Peyer's patch (tissue), 4 donors: ENCODE data around the gene SAMSN1.

Experiments
- POLR2A ChIP-seq, 2 donors: fragments of 450-650 bp; IDR thresholded peaks; one replicate each; pipeline ENCODE4 v1.5.1; 2017; ENCODE audit warnings: antibody characterized with exemption in 2 of 2, mild to moderate bottlenecking in 2 of 2, moderate library complexity in 2 of 2
- TF ChIP-seq, protein P1 (sequence below), 6 experiments: fragments of 450-650 bp in 4 of 6; fragments of 200-600 bp in 2 of 6; sonication (generic) in 1 of 6; IDR thresholded peaks; one replicate each; pipeline ENCODE4 v1.5.1; 2017 to 2019; ENCODE audit warnings: antibody characterized with exemption in 6 of 6, mild to moderate bottlenecking in 3 of 6, moderate library complexity in 1 of 6

DNA sequence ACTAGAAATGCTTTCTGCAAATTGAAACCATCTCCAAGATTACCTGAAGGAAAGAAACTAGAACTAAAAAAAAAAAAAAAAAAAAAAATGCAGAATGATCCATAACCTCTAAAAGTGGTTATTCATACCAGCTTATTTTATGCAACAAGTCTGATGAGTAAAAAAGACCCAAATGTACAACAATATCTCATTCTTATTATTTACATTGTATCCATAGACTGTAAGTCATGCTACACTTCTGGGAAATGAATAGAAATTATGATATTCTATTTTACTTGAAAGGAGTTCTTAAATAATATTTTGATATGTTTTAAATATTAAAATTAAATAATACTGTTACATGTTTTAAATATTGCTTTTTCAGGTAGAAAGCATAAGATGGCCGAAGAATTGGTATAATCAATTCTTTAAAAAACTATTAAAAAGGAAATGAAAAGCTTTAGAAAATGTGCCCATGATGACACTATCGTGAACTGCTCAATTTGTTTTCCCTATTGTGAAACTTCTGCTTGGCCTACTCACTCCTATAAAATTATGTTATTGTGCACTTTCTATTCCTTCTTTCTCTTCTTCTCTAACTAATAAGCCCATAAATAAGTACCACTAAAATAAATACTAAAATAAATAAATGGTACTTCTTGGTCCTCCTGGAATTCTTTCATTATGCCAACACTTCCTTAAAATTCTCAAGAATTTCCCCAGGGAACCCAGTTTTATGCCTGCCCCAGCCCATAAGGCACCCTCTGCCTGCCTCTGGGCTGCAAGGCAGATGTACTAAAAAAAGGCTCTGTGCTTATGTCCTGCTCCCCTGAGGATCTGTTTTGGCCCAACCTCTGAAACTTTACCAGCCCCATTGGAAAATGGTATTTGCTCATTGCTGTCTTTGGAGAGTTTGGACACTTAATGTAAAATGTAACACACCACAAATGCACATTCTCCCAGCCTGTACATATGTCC is 18.1 kb downstream of the SAMSN1 start:
- TF ChIP-seq, protein P1, sequence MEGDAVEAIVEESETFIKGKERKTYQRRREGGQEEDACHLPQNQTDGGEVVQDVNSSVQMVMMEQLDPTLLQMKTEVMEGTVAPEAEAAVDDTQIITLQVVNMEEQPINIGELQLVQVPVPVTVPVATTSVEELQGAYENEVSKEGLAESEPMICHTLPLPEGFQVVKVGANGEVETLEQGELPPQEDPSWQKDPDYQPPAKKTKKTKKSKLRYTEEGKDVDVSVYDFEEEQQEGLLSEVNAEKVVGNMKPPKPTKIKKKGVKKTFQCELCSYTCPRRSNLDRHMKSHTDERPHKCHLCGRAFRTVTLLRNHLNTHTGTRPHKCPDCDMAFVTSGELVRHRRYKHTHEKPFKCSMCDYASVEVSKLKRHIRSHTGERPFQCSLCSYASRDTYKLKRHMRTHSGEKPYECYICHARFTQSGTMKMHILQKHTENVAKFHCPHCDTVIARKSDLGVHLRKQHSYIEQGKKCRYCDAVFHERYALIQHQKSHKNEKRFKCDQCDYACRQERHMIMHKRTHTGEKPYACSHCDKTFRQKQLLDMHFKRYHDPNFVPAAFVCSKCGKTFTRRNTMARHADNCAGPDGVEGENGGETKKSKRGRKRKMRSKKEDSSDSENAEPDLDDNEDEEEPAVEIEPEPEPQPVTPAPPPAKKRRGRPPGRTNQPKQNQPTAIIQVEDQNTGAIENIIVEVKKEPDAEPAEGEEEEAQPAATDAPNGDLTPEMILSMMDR (IDR thresholded peaks at IDR 0.05), result no peak
- no peak for TF ChIP-seq POLR2A (IDR thresholded peaks at IDR 0.05)
